Muscle of arm (tissue), 12 donors: ENCODE data around the gene GRAMD4. TPM values are rescaled to one million over a fixed set of nuclear protein-coding genes. Genes with fewer than 3 reads are reported as not detected.

Experiments
- DNase-seq: peaks from one replicate; pipeline ENCODE4 v3.0.0-alpha.2; 2013
- polyA plus RNA-seq, 12 donors: library from polyadenylated mRNA; unstranded; fragments of 120-200 nt; gene quantifications; one replicate each; pipeline ENCODE4 v1.2.1, GENCODE V29; 2013; ENCODE audit not compliant: insufficient read length in 12 of 12

GRAMD4 gene
- polyA plus RNA-seq, 12 donors = 11.0 to 93.7 (median 14.9) TPM

- no peak for DNase-seq
These were observed 34.9 kb downstream of the GRAMD4 start for GRCh38 chr22:46654927-46655595.

DNA sequence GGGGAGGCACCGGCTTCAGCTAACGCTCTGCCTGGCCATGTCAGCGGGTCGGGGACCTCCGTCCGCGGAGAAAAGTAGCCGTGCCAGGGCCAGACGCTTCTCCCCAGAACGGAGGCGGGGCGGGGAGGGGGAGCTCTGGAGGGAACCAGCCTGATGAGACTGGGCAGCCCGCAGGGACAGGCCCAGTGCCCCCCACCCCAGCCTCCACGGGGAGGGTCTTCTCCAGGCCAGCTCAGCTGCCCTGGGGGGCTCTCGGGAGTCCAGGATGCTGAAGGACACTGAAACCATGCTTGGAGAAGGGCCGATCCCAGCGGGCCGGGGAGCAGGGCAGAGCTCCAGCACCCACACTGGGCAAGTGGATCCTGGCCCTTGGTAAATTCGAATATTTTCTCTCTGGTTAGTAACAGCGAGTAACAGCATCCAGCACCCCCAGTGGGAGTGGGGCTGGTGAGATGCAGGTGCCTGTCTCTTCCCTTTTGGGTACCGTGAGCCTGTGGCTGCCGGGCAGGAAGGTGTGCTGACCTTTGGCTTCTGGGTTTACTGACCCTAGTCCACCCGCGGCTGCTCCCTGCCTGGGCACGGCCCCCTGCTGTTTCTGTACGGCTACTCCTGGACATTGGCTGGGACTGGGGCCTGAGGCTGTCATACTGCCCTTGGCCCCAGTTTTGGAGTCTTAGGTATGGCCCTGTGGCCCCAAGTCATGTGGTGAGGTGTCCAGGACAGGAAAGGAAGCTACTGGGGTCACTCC, 35.8 kb downstream of the GRAMD4 start:
- DNase-seq = no peak

GRCh38 chr22:46656856-46657654, 36.9 kb downstream of the GRAMD4 start:
- DNase-seq = no peak

DNA sequence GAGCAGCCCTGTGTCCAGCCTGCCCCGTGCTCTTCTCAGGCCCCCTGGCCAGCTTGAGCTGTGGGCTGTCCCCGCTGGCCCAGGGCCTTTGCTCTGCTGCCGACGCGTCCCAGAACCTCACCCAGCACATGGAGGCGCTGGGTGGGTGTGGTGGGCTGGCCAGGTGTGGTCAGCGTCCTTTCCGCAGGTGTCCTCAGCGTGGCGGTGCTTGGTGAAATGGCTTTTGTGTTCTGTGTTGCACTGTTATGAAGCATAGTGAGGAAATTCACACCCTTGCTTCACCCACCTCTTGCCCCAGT, 37.4 kb downstream of the GRAMD4 start:
- DNase-seq = no peak

GRCh38 chr22:46657996-46658947, 38.1 kb downstream of the GRAMD4 start:
- DNase-seq = no peak

- DNase-seq = no peak
These were observed 39.0 kb downstream of the GRAMD4 start for GRCh38 chr22:46659059-46659790.

- DNase-seq = no peak
These were observed 39.6 kb downstream of the GRAMD4 start for GRCh38 chr22:46659791-46660186.

GRCh38 chr22:46660604-46661201, 40.5 kb downstream of the GRAMD4 start:
- no peak for DNase-seq

- DNase-seq = no peak
These were observed 41.1 kb downstream of the GRAMD4 start for GRCh38 chr22:46661221-46661851.

DNA sequence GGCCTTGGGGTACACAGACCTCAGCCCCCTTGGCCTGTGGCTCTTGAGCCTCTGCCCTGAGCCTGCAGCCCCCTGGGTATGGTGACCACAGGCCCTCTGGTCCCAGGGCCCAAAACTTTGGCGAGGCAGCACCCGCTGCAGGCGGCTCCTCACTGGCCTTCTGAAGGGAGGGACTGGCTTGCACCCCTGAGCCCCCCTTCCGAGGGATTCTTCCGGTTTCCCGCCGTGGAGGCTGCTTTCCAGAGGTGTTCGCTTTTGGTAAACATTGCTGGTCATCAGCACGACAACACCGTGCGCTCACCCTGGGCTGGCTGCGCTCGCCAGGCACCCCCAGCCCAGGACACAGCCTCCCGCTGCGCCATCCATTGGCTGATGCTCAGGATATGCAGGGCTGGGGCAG, 42.0 kb downstream of the GRAMD4 start:
- no peak for DNase-seq

DNA sequence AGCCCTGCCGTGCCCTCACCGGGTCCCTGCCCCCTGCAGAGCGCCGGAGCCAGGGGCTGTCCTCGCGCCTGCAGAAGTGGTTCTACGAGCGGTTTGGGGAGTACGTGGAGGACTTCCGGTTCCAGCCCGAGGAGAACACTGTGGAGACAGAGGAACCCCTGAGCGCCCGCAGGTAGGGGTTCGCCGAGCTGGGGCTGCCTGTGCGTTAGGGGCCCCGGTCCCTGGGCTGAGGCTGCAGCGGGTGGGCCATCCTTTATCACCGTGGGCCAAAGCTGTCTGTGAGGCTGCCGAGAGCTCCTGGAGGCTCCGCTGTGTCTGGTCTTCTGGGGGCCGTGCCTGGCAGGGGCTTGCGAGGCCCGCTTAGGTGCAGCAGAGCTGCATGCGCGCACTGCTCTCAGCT, 42.8 kb downstream of the GRAMD4 start:
- no peak for DNase-seq

DNA sequence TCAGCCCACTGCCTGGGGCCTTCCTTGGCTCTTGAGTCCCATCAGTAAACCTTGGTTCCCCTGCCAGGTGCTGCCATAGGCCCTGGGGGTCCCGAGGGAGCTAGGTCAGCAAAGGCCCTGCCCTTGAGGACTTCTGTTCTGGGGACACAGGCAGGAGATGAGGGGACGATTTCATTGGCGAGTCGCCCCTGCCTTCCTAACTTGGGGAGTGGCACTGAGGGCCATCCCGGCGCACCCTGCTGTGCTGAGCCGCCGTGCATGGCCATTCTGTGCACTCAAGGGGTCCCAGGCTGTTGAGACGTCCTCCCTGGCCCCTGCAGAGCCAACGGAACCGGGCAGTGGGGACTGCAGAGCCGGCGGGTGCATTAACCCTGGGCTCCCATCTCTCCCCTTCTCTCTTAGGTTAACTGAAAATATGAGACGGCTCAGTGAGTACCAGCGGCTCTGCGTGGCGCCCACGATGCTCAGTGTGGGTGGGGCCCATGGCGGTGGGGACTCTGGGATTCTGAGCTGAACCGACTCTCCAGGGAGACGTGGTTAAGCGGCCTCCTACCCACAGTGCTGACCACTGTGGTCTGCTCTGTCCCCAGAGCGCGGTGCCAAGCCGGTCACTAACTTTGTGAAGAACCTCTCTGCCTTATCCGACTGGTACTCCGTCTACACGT, 43.4 kb downstream of the GRAMD4 start:
- DNase-seq = no peak

DNA sequence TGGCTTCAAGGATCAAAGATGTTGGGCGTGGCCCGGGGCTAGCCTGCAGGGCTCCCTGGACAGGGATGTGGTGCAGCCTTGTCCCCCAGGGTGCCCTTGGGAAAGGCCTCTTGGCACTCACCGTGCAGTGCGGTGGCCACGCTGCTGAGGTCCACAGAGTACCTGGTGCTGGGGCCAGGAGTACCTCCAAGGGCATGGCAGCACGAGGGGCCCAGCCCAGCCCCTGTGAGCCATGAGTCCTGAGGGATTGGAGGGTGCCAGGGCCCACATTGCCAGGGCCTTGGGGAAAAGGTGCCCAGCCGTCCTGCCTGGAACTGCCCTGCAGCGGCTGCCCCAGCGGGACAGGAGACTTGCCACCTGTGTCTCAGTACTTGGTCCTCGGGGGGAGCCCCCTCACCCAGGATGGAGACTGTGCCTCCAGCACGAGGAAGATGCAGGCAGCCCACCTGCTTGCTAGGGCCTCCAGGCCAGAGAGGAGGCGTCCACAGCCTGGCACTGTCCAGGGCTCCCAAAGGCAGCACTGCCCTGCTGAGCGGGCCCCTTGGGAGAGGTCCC, 44.2 kb downstream of the GRAMD4 start:
- no peak for DNase-seq

DNA sequence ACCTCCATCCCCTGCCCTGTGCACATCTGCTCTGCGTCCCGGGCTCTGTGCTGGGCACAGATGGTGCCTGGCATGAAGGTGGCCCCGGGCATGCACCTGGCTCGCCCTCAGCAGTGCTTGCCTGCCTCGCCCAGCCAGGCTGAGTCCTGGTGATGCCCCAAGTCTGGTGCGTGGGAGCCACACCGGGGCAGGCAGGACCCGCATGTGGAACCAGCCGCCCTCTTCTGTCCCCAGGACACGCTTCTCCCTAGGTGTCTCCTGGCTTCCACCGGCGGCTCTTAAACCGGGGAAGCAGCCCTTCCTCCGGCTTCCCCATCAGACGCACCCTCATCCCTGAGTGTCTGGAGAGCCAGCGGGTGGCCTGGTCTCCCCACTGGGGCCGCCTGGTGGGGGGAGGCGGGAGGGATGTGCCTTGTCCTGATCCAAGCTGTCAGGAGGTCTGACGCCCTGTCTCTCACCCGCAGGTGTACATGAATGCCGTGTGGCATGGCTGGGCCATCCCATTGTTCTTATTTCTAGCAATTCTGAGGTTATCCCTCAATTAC, 45.0 kb downstream of the GRAMD4 start:
- DNase-seq = no peak

DNA sequence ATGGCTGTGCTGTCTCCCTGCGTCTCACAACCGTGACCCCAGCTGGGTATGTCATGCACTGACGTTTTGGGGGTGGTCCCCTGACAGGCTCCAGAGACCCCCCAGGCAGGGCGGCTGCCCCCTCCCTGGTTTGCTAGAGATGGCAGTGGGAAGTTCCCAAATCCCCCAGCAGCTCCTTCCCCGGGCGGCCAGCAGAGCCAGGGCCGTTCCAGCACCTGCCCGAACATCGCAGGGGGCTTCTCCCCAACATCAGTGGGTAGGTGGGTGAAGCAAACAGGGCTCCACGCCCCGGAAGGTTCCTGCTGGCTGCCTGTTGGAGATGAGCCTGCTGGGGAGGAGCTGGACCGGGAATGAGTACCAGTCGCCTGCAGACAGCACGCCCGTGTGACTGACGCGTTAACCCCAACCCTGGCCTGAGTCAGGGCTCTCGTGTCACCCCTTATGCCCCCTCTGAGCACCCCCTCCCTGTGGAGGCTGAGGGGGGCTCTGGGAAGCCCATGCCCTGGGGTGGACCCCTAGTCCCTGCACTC, 45.6 kb downstream of the GRAMD4 start:
- no peak for DNase-seq

DNA sequence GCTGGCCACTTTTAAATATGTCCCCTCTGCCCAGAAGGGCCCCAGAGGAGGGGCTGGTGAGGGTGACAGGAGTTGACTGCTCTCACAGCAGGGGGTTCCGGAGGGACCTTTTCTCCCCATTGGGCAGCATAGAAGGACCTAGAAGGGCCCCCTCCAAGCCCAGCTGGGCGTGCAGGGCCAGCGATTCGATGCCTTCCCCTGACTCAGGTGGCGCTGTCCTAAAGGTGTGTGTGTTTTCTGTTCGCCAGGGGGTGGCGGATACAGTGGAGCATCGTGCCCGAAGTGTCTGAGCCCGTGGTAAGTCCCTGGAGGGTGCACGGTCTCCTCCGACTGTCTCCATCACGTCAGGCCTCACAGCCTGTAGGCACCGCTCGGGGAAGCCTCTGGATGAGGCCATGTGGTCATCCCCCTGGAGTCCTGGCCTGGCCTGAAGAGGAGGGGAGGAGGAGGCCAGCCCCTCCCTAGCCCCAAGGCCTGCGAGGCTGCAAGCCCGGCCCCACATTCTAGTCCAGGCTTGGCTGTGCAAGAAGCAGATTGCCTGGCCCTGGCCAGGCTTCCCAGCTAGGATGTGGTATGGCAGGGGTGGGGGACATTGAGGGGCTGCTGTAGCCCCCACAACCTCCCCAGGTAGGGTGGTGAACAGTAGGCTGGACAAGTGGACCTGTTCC, 46.5 kb downstream of the GRAMD4 start:
- DNase-seq = no peak

GRCh38 chr22:46667245-46667623, 47.0 kb downstream of the GRAMD4 start:
- no peak for DNase-seq

DNA sequence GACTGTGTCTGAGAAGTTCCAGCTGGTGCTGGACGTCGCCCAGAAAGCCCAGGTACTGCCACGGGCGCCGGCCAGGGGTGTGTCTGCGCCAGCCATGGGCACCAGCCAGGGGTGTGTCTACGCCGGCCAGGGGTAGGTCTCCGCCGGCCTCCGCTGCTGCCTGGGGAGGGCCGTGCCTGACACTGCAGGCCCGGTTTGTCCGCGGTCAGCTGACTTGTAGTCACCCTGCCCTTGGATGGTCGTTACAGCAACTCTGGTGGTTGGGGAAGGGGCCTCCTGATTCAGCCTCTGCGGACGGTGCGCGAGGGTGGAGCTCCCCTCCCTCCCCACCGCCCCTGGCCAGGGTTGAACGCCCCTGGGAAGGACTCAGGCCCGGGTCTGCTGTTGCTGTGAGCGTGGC, 47.9 kb downstream of the GRAMD4 start:
- DNase-seq = no peak
